HCT116 (cell line): ENCODE data around the gene R3HDML. TPM values are rescaled to one million over a fixed set of nuclear protein-coding genes. Genes with fewer than 3 reads are reported as not detected.

Source experiments
- ATAC-seq: fragments of 200-7000 bp; cut with Tn5 transposase; 2 replicates; pipeline ENCODE4 v1.9.1; 2020; ENCODE audit warnings: mild to moderate bottlenecking, moderate library complexity
- BruUV-seq: library from RNA; stranded (reverse); fragments of 400-500 nt; replicated peaks from 2 replicates; lab custom pipeline; 2021; lab: Mats Ljungman, UMichigan
- CTCF ChIA-PET: fragments of 300-600 bp; sonication (Branson Sonifier 250); formaldehyde crosslinking; loops from one replicate; lab custom pipeline; 2021; ENCODE audit warnings: antibody characterized with exemption; lab: Charles Lee
- POLR2A ChIA-PET: fragments of 300-600, 350-600 bp; sonication (Branson Sonifier 250); formaldehyde crosslinking; loops from one replicate; lab custom pipeline; 2021; ENCODE audit warnings: antibody characterized with exemption; lab: Charles Lee
- RAD21 ChIA-PET, 2 experiments: fragments of 300-600 bp; sonication (Branson Sonifier 250); formaldehyde crosslinking; loops; one replicate each; lab custom pipeline; 2023; ENCODE audit warnings: low total read pairs in 2 of 2; ENCODE audit not compliant: uncharacterized antibody in 2 of 2, unreplicated experiment in 2 of 2, low non-redundant PET in 1 of 2; lab: Charles Lee
- DNase-seq: peaks from one replicate; pipeline ENCODE4 v3.0.0-alpha.2; 2010; ENCODE audit warnings: low read depth, low spot score
- H2AFZ ChIP-seq: fragments of 200-600 bp; shearing (Covaris generic), sonication (generic); 2 replicates; pipeline ENCODE4 v1.6.1; 2017; ENCODE audit warnings: low read depth, mixed run types, mixed read lengths, antibody characterized with exemption, low read length; ENCODE audit not compliant: poor library complexity, severe bottlenecking
- H3K27ac ChIP-seq: 2 replicates; pipeline ENCODE4 v1.5.1; 2012; ENCODE audit warnings: low read depth, low read length
- H3K27me3 ChIP-seq: fragments of 200-600 bp; sonication (generic); 2 replicates; pipeline ENCODE4 v1.6.1; 2016; ENCODE audit warnings: mixed run types, low read length, mixed read lengths; ENCODE audit not compliant: insufficient read depth
- H3K36me3 ChIP-seq, 2 experiments: fragments of 200-500 bp in 1 of 2; fragments of 200-600 bp in 1 of 2; sonication (Bioruptor generic) in 1 of 2; sonication (generic) in 1 of 2; 2 replicates each; pipeline versions ENCODE4 v1.5.1 to v1.6.1; 2014 to 2016; ENCODE audit warnings: low read length in 2 of 2, inconsistent platforms in 1 of 2, mixed read lengths in 1 of 2, mixed run types in 1 of 2; ENCODE audit not compliant: insufficient read depth in 2 of 2, control insufficient read depth in 1 of 2
- H3K4me1 ChIP-seq, 2 experiments: fragments of 200-600 bp in 1 of 2; sonication (generic) in 1 of 2; 2 replicates each; pipeline versions ENCODE4 v1.5.1 to v1.6.1; 2012 to 2017; ENCODE audit warnings: low read length in 2 of 2, inconsistent platforms in 1 of 2, mild to moderate bottlenecking in 1 of 2, mixed read lengths in 1 of 2, mixed run types in 1 of 2, moderate library complexity in 1 of 2; ENCODE audit not compliant: insufficient read depth in 2 of 2, control insufficient read depth in 1 of 2
- H3K4me2 ChIP-seq: fragments of 200-600 bp; sonication (generic); 2 replicates; pipeline ENCODE4 v1.6.1; 2017; ENCODE audit warnings: mixed run types, low read length, mixed read lengths
- H3K4me3 ChIP-seq, 2 experiments: fragments of 200-600 bp in 1 of 2; sonication (generic) in 1 of 2; replicated peaks in 1 of 2; 2 replicates each; pipeline ENCODE4 v1.5.1; 2011 to 2016; ENCODE audit warnings: low read length in 2 of 2, control low read depth in 1 of 2, low read depth in 1 of 2, mild to moderate bottlenecking in 1 of 2, mixed read lengths in 1 of 2, mixed run types in 1 of 2
- H3K79me2 ChIP-seq: fragments of 200-600 bp; sonication (generic); 2 replicates; pipeline ENCODE4 v1.6.1; 2017; ENCODE audit warnings: mild to moderate bottlenecking, mixed run types, low read length, moderate library complexity, mixed read lengths; ENCODE audit not compliant: insufficient read depth
- H3K9ac ChIP-seq: fragments of 200-600 bp; sonication (generic); 2 replicates; pipeline ENCODE4 v1.6.1; 2016; ENCODE audit warnings: low read length, mixed read lengths
- H3K9me2 ChIP-seq: fragments of 200-600 bp; sonication (generic), shearing (Covaris generic); 2 replicates; pipeline ENCODE4 v1.6.1; 2017; ENCODE audit warnings: mixed run types, mild to moderate bottlenecking, moderate library complexity; ENCODE audit not compliant: insufficient read depth
- H3K9me3 ChIP-seq, 2 experiments: fragments of 200-500 bp in 1 of 2; fragments of 200-600 bp in 1 of 2; sonication (Bioruptor generic) in 1 of 2; sonication (generic) in 1 of 2; 2 replicates each; pipeline ENCODE4 v1.6.1; 2014 to 2017; ENCODE audit warnings: low read length in 2 of 2, mixed read lengths in 2 of 2, inconsistent platforms in 1 of 2, low read depth in 1 of 2, mild to moderate bottlenecking in 1 of 2, mixed run types in 1 of 2, moderate library complexity in 1 of 2; ENCODE audit not compliant: control insufficient read depth in 1 of 2, insufficient read depth in 1 of 2
- H4K20me1 ChIP-seq: fragments of 200-600 bp; sonication (generic), shearing (Covaris generic); 2 replicates; pipeline ENCODE4 v1.6.1; 2017; ENCODE audit warnings: mixed run types, mild to moderate bottlenecking, moderate library complexity; ENCODE audit not compliant: insufficient read depth
- CBX3 ChIP-seq: IDR thresholded peaks from 2 replicates; pipeline ENCODE4 v1.6.1; 2012; ENCODE audit warnings: low read depth
- EGR1 ChIP-seq: IDR thresholded peaks from 2 replicates; pipeline ENCODE4 v1.6.1; 2012; ENCODE audit warnings: low read depth
- RAD21 ChIP-seq: IDR thresholded peaks from 2 replicates; pipeline ENCODE4 v1.6.1; 2012; ENCODE audit warnings: low read depth, mild to moderate bottlenecking
- SRF ChIP-seq: IDR thresholded peaks from 2 replicates; pipeline ENCODE4 v1.6.1; 2012; ENCODE audit warnings: low read depth
- ZNF274 ChIP-seq: fragments of 200-500 bp; sonication (Bioruptor generic); IDR thresholded peaks from 2 replicates; pipeline ENCODE4 v1.6.1; 2014; ENCODE audit warnings: mild to moderate bottlenecking, low read depth, low read length, inconsistent platforms
- intact Hi-C: fragments of 100-400 bp; cut with micrococcal nuclease; formaldehyde crosslinking; loops from 2 replicates; pipeline ENCODE4 v1.10.0; 2022
- total RNA-seq: library from RNA; stranded (reverse); gene quantifications from one replicate; pipeline ENCODE4 v1.2.1, GENCODE V29; 2021; ENCODE audit not compliant: unreplicated experiment
- TF ChIP-seq, protein P1 (sequence below): IDR thresholded peaks from 2 replicates; pipeline ENCODE4 v1.6.1; 2012

The R3HDML gene
- total RNA-seq, 1 experiment from 2014 or later, result not detected

DNA sequence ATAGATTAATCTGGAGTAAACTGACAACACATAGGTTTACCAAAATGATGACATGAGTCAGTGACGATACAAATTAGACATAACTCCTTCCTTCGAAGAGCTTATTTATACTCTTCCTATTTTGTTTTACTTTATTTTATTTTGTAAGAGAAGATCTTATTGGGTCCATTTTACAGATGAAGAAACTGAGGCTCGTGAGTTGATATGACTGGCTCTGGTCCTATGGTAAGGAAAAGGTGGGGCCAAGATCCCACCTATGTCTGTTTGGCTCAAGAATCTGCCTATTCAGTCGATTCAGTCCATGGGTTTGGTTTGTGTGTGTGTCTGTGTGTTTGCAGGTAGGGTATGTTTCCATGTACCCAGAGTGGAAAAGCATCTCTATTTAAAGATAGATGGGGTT is 8.4 kb upstream of the R3HDML start:
- no peaks in the 10 kb centered on the region for H3K79me2 ChIP-seq
- intact Hi-C loops, result no loop called here
- H3K9me2 ChIP-seq, result no peaks in the 10 kb centered on the region
- no peak overlapping the region for H3K9ac ChIP-seq
- POLR2A ChIA-PET, result no interaction called here
- TF ChIP-seq CBX3, result no peak
- TF ChIP-seq SRF, result no peak
- TF ChIP-seq RAD21, result no peak
- TF ChIP-seq EGR1, result no peak
- ATAC-seq (no peak), DNase-seq (no peak)
- no peak overlapping the region for H2AFZ ChIP-seq
- RAD21 ChIA-PET, result no interaction called here
- H4K20me1 ChIP-seq, result no peaks in the 10 kb centered on the region
- H3K4me1 ChIP-seq, result peaks cover 4 to 7% of the 10 kb centered on the region in 2 experiments; a peak in 2 of 4 replicates
- no peaks in the 10 kb centered on the region for H3K9me3 ChIP-seq
- no TSS peak for BruUV-seq
- H3K27me3 ChIP-seq, result no peaks in the 10 kb centered on the region
- H3K4me3 ChIP-seq, result no peak overlapping the region
- H3K36me3 ChIP-seq, result no peaks in the 10 kb centered on the region
- CTCF ChIA-PET, result interaction anchor here (1.5 kb wide), 1 partner anchor 17 kb away, joined by 4 read pairs; the partner anchor contains the start of gene FITM2
- no peak overlapping the region for H3K4me2 ChIP-seq
- H3K27ac ChIP-seq, result no peak overlapping the region

DNA sequence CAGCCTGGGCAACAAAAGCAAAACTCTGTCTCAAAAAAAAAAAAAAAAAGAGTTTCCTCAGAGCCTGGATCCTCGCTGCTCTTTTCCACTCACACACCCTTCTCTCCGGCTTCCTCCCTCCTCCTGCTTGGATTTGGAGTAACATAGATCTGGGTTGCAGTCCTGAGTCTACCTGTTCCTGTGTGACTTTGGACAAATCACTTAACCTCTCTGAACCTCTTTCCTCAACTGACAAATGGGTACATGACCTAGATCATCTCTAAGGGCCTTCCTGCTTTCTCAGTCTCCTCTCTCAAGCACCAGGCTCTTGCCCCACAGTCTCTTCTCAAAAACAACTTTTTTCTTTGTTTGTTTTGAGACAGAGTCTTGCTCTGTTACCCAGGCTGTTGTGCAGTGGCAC is 5.6 kb upstream of the R3HDML start:
- POLR2A ChIA-PET, result no interaction called here
- TF ChIP-seq, protein P1, sequence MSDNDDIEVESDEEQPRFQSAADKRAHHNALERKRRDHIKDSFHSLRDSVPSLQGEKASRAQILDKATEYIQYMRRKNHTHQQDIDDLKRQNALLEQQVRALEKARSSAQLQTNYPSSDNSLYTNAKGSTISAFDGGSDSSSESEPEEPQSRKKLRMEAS, result 0 out of 2 replicates have a peak, but pooled peaks have one; percentile 14
- no peak for TF ChIP-seq ZNF274
- no peak for TF ChIP-seq RAD21
- no peak overlapping the region for H3K27ac ChIP-seq
- H3K79me2 ChIP-seq, result no peaks in the 10 kb centered on the region
- H3K27me3 ChIP-seq, result no peaks in the 10 kb centered on the region
- intact Hi-C loops, result no loop called here
- H3K36me3 ChIP-seq, result no peaks in the 10 kb centered on the region
- DNase-seq, result no peak
- no TSS peak for BruUV-seq
- no peaks in the 10 kb centered on the region for H4K20me1 ChIP-seq
- no peaks in the 10 kb centered on the region for H3K9me3 ChIP-seq
- CTCF ChIA-PET, result interaction anchor here (1.1 to 2.1 kb wide), 2 partner anchors 20 to 114 kb away, joined by 3 to 5 read pairs; partner anchors contain the start of gene FITM2
- H3K4me3 ChIP-seq, result no peak overlapping the region
- no peaks in the 10 kb centered on the region for H3K4me1 ChIP-seq
- ATAC-seq, result no peak
- H3K9ac ChIP-seq, result no peak overlapping the region
- RAD21 ChIA-PET, result no interaction called here
- H3K9me2 ChIP-seq, result no peaks in the 10 kb centered on the region
- H2AFZ ChIP-seq, result no peak overlapping the region
- H3K4me2 ChIP-seq, result no peak overlapping the region
